ENCODE measurements around the gene CEBPE.

Gene CEBPE

GRCh38 chr14:23143911-23144310 lies 24.9 kb upstream of the CEBPE start:
- DNase-seq (ENCODE audit: low spot score), result no peak

GRCh38 chr14:23142826-23143225 lies 23.8 kb upstream of the CEBPE start:
- no peak for DNase-seq (ENCODE audit: low spot score)

GRCh38 chr14:23141706-23142444 lies 22.8 kb upstream of the CEBPE start:
- no peak for DNase-seq (ENCODE audit: low spot score)

- no peak for DNase-seq (ENCODE audit: low spot score)
Observed at GRCh38 chr14:23140371-23140770, 21.3 kb upstream of the CEBPE start.

- DNase-seq (ENCODE audit: low spot score), result no peak
Observed at GRCh38 chr14:23139874-23140273, 20.8 kb upstream of the CEBPE start.

GRCh38 chr14:23137813-23138535 lies 18.9 kb upstream of the CEBPE start:
- DNase-seq (ENCODE audit: low spot score), result no peak

GRCh38 chr14:23137192-23137812 lies 18.2 kb upstream of the CEBPE start:
- DNase-seq (ENCODE audit: low spot score), result no peak

- DNase-seq (ENCODE audit: low spot score), result no peak
Observed at GRCh38 chr14:23136566-23137133, 17.6 kb upstream of the CEBPE start.

- DNase-seq (ENCODE audit: low spot score), result no peak
Observed at GRCh38 chr14:23132970-23133369, 13.9 kb upstream of the CEBPE start.

- no peak for DNase-seq (ENCODE audit: low spot score)
Observed at GRCh38 chr14:23131482-23131881, 12.4 kb upstream of the CEBPE start.

- DNase-seq (ENCODE audit: low spot score), result no peak
Observed at GRCh38 chr14:23130871-23131270, 11.8 kb upstream of the CEBPE start.

- no peak for DNase-seq (ENCODE audit: low spot score)
Observed at GRCh38 chr14:23129759-23130316, 10.8 kb upstream of the CEBPE start.

GRCh38 chr14:23128969-23129758 lies 10.1 kb upstream of the CEBPE start:
- DNase-seq (ENCODE audit: low spot score), result no peak

GRCh38 chr14:23127861-23128260 lies 8.8 kb upstream of the CEBPE start:
- DNase-seq (ENCODE audit: low spot score), result no peak

GRCh38 chr14:23126548-23127278 lies 7.7 kb upstream of the CEBPE start:
- DNase-seq (ENCODE audit: low spot score), result no peak

GRCh38 chr14:23125933-23126524 lies 7.0 kb upstream of the CEBPE start:
- no peak for DNase-seq (ENCODE audit: low spot score)

- no peak for DNase-seq (ENCODE audit: low spot score)
Observed at GRCh38 chr14:23125011-23125410, 6.0 kb upstream of the CEBPE start.

GRCh38 chr14:23124337-23124954 lies 5.4 kb upstream of the CEBPE start:
- no peak for DNase-seq (ENCODE audit: low spot score)

- DNase-seq (ENCODE audit: low spot score), result no peak
Observed at GRCh38 chr14:23123419-23123818, 4.4 kb upstream of the CEBPE start.

- DNase-seq (ENCODE audit: low spot score), result no peak
Observed at GRCh38 chr14:23122086-23122485, 3.0 kb upstream of the CEBPE start.

Data from Ammon's horn (tissue), 1 donor.